Measurements from ENCODE around the gene NR1I3. TPM values are rescaled to one million over a fixed set of nuclear protein-coding genes. Genes with fewer than 3 reads are reported as not detected.

NR1I3 gene
- total RNA-seq, 2 donors from 2014 or later: not detected

GRCh38 chr1:161274874-161275273, 36.9 kb upstream of the NR1I3 start:
- Histone ChIP-seq H3K36me3 (replicated peaks in 1 of 2; ENCODE audit: insufficient read depth in 1 of 2, low read depth in 2 of 2) (no peaks in the 10 kb centered on the region), H3K27me3 (no peaks in the 10 kb centered on the region), H3K4me3 (no peak overlapping the region), H3K4me1 (peaks cover 16% of the 10 kb centered on the region), H3K27ac (no peak overlapping the region), H3K9me3 (no peaks in the 10 kb centered on the region)
- intact Hi-C loops (cut with DNase I): no loop called here
- DNase-seq (peak; percentile 46 to 73 (median 54)), ATAC-seq (peak; percentile 89)
- TF ChIP-seq CTCF (IDR thresholded peaks at IDR 0.05) (no peak), POLR2A (IDR thresholded peaks at IDR 0.05) (no peak)
- WGBS, 2 donors: 6 to 7% methylated on average over 3 of the region's 3 CpGs

DNA sequence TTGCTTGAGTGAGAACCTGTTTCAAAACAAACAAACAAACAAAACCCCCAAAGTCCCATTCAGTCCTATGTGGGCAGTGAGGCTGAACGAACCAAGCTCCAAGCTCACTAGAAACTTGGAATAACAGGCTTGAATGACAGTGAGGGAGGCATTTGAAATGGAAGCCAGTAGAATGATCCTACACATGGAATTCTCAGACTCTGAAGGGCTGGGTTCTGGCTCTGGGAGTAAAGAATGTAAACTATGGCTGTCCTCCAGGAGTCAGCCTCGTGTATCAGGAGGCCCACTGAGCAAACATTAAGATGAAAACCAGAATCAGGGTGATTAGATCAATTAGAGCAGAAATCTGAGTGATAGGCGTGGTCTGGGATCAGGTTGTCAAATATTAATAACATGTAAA, 35.4 kb upstream of the NR1I3 start:
- Histone ChIP-seq H3K27ac (no peak overlapping the region), H3K27me3 (no peaks in the 10 kb centered on the region), H3K9me3 (no peaks in the 10 kb centered on the region), H3K4me3 (no peak overlapping the region), H3K4me1 (peaks cover 16% of the 10 kb centered on the region), H3K36me3 (replicated peaks in 1 of 2; ENCODE audit: insufficient read depth in 1 of 2, low read depth in 2 of 2) (no peaks in the 10 kb centered on the region)
- DNase-seq (no peak), ATAC-seq (no peak)
- WGBS, 2 donors: 47 to 49% methylated on average over 3 of the region's 3 CpGs
- no peak for TF ChIP-seq CTCF (IDR thresholded peaks at IDR 0.05)
- intact Hi-C loops (cut with DNase I): no loop called here

- Histone ChIP-seq H3K27me3 (no peaks in the 10 kb centered on the region), H3K27ac (no peak overlapping the region), H3K4me1 (peaks cover 14% of the 10 kb centered on the region), H3K9me3 (no peaks in the 10 kb centered on the region), H3K4me3 (no peak overlapping the region), H3K36me3 (replicated peaks in 1 of 2; ENCODE audit: insufficient read depth in 1 of 2, low read depth in 2 of 2) (no peaks in the 10 kb centered on the region)
- peak in 1 of 4 donors; percentile 5 for DNase-seq
- no peak for ATAC-seq
- intact Hi-C loops (cut with DNase I): no loop called here
- TF ChIP-seq POLR2A (IDR thresholded peaks at IDR 0.05) (no peak), CTCF (IDR thresholded peaks at IDR 0.05) (no peak)
- WGBS, 2 donors: 72 to 85% methylated on average over 3 of the region's 3 CpGs
Measured at GRCh38 chr1:161267321-161267720, 29.3 kb upstream of the NR1I3 start.

GRCh38 chr1:161266836-161267235, 28.8 kb upstream of the NR1I3 start:
- intact Hi-C loops (cut with DNase I): no loop called here
- H3K27ac ChIP-seq: no peak overlapping the region
- ATAC-seq: no peak
- H3K4me3 ChIP-seq: no peak overlapping the region
- H3K27me3 ChIP-seq: no peaks in the 10 kb centered on the region
- DNase-seq: no peak
- no peak for TF ChIP-seq POLR2A (IDR thresholded peaks at IDR 0.05)
- TF ChIP-seq CTCF (IDR thresholded peaks at IDR 0.05): no peak
- no peaks in the 10 kb centered on the region for H3K36me3 ChIP-seq (replicated peaks in 1 of 2; ENCODE audit: insufficient read depth in 1 of 2, low read depth in 2 of 2)
- peaks cover 14% of the 10 kb centered on the region for H3K4me1 ChIP-seq
- H3K9me3 ChIP-seq: no peaks in the 10 kb centered on the region
- WGBS, 2 donors: 61 to 63% methylated on average over 2 of the region's 2 CpGs

DNA sequence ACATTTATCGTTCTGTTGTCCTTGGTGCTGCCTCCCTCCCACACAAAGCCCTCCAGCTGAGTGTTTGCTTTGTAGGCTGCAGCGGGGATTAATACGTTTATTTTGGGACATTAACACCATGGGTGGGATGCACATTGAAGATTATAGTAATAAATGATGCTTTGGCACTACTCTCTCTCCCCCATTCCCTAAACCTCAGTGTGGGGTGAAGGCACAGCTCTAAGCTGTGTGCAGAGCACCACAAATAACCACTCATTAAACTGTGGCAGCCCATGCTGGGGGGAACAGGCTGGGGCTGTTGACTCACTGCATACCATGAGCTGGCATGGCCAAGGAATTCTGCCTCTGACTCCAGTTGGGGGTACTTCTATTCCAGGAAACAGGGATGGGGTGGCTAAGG, 28.2 kb upstream of the NR1I3 start:
- TF ChIP-seq CTCF (IDR thresholded peaks at IDR 0.05): no peak
- no peak for TF ChIP-seq POLR2A (IDR thresholded peaks at IDR 0.05)
- Histone ChIP-seq H3K27ac (no peak overlapping the region), H3K4me3 (no peak overlapping the region), H3K9me3 (no peaks in the 10 kb centered on the region), H3K4me1 (peaks cover 14% of the 10 kb centered on the region), H3K36me3 (replicated peaks in 1 of 2; ENCODE audit: insufficient read depth in 1 of 2, low read depth in 2 of 2) (no peaks in the 10 kb centered on the region), H3K27me3 (no peaks in the 10 kb centered on the region)
- WGBS, 2 donors: 22 to 25% methylated on average over 3 of the region's 3 CpGs
- DNase-seq (no peak), ATAC-seq (no peak)
- intact Hi-C loops (cut with DNase I): no loop called here
